Measurements from ENCODE around the gene SCAF1. TPM values are rescaled to one million over a fixed set of nuclear protein-coding genes. Genes with fewer than 3 reads are reported as not detected.

Gene SCAF1
- total and polyA plus RNA-seq, 9 of the 15 experiments (the other 6 are each of a cell fraction or from before 2014, with no cell fraction given) = 0.20 to 79.0 (median 4.9) TPM

- TF ChIP-seq SFPQ (IDR thresholded peaks at IDR 0.05; ENCODE audit: low read depth, low read length) (no peak), PTRF (tag; IDR thresholded peaks at IDR 0.05) (no peak), ELK1 (CRISPR knock-in tag; IDR thresholded peaks at IDR 0.05) (no peak), RAD21 (CRISPR knock-in tag; conservative IDR thresholded peaks at IDR 0.05 in 1 of 2, IDR thresholded peaks at IDR 0.05 in 1 of 2) (peak; percentile 78 to 81), FOXM1 (IDR thresholded peaks at IDR 0.05; ENCODE audit: low read depth) (no peak), FOXM1 (CRISPR knock-in tag; IDR thresholded peaks at IDR 0.05; ENCODE audit: low read depth) (peak; percentile 65; the same call in 1 of the 2 replicates), E2F1 (CRISPR knock-in tag; IDR thresholded peaks at IDR 0.05) (peak; percentile 86; the same call in 1 of the 2 replicates), CBX3 (IDR thresholded peaks at IDR 0.05; ENCODE audit: borderline replicate concordance in 1 of 2, low read length in 2 of 2) (0 out of 3 replicates have a peak, but pooled peaks of 1 of the 2 experiments have one; percentile 54)
These were observed 38.7 kb downstream of the SCAF1 start (continued) for GRCh38 chr19:49680421-49681351.

Measured in K562 (cell line).